Endothelial cell of umbilical vein (primary cell): ENCODE measurements around the gene RGS11.

Experiments
- EZH2 ChIP-seq: IDR thresholded peaks from 2 replicates; pipeline ENCODE4 v1.6.1; 2012; ENCODE audit warnings: borderline replicate concordance, low read depth, mild to moderate bottlenecking, moderate library complexity, low read length, inconsistent platforms; ENCODE audit not compliant: severe bottlenecking
- MYC ChIP-seq: IDR thresholded peaks from one replicate; pipeline ENCODE4 v1.6.1; 2011; ENCODE audit warnings: mild to moderate bottlenecking, low read depth, low read length
- POLR2A ChIP-seq: IDR thresholded peaks from 2 replicates; pipeline ENCODE4 v1.6.1; 2012; ENCODE audit warnings: low read depth, mild to moderate bottlenecking, control low read depth, low read length
- TF ChIP-seq, protein P1 (sequence below), 2 donors: IDR thresholded peaks; 1 replicate in 1 of 2; 2 replicates in 1 of 2; pipeline ENCODE4 v1.5.1; 2011; ENCODE audit warnings: low read length in 2 of 2, mild to moderate bottlenecking in 2 of 2, moderate library complexity in 2 of 2, control low read depth in 1 of 2, inconsistent platforms in 1 of 2, low read depth in 1 of 2; ENCODE audit not compliant: insufficient read depth in 1 of 2; ENCODE audit errors: extremely low read depth in 1 of 2

DNA sequence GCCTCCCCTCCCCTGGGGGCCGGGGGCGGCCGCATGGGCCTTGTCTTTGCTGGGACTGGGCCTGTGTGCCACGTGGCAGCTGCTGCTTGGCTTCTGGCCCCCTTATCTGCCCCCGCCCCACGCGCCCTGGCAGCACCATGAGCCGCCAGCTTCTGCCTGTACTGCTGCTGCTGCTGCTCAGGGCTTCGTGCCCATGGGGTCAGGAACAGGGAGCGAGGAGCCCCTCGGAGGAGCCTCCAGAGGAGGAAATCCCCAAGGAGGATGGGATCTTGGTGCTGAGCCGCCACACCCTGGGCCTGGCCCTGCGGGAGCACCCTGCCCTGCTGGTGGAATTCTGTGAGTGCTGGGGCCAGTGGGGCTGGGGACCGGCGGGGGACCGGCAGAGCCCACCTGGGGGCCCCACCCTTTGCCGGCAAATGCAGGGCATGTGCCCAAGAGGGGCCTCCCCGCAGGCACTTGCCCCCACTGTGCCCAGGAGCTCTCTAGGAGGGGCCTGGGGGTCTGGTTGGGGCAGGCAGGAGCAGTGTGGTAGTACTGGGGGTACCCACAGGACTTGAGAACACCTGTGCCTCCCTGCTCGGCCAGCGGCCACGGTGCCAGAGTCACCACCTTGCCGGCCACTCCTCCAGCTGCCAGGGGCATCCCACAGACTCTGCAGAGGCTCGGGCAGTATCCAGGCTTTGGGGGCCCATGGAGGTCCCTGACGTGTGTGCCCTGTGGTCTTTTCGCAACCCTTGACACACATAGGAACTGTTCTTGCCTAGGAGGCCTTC is 7.5 kb upstream of the RGS11 start, which contains the start of gene PDIA2:
- TF ChIP-seq POLR2A: no peak
- TF ChIP-seq, protein P1, sequence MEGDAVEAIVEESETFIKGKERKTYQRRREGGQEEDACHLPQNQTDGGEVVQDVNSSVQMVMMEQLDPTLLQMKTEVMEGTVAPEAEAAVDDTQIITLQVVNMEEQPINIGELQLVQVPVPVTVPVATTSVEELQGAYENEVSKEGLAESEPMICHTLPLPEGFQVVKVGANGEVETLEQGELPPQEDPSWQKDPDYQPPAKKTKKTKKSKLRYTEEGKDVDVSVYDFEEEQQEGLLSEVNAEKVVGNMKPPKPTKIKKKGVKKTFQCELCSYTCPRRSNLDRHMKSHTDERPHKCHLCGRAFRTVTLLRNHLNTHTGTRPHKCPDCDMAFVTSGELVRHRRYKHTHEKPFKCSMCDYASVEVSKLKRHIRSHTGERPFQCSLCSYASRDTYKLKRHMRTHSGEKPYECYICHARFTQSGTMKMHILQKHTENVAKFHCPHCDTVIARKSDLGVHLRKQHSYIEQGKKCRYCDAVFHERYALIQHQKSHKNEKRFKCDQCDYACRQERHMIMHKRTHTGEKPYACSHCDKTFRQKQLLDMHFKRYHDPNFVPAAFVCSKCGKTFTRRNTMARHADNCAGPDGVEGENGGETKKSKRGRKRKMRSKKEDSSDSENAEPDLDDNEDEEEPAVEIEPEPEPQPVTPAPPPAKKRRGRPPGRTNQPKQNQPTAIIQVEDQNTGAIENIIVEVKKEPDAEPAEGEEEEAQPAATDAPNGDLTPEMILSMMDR (IDR thresholded peaks at IDR 0.05; ENCODE audit: extremely low read depth in 1 of 2, insufficient read depth in 1 of 2, low read depth in 1 of 2, low read length in 2 of 2): no peak
- no peak for TF ChIP-seq EZH2
- no peak for TF ChIP-seq MYC
